ENCODE results near the gene CHMP1B.

GRCh38 chr18:11820697-11821096, 30.5 kb upstream of the CHMP1B start:
- TF ChIP-seq CTCF (IDR thresholded peaks at IDR 0.05) (no peak), POLR2A (IDR thresholded peaks at IDR 0.05) (no peak)
